Upper lobe of left lung (tissue), 6 donors: ENCODE data around the gene IDH3B. TPM values are rescaled to one million over a fixed set of nuclear protein-coding genes. Genes with fewer than 3 reads are reported as not detected.

Experiments used
- ATAC-seq, 2 donors: fragments of 200-7000 bp; cut with Tn5 transposase; one replicate each; pipeline ENCODE4 v1.9.1; 2022; ENCODE audit warnings: mild to moderate bottlenecking in 2 of 2, moderate library complexity in 2 of 2; ENCODE audit not compliant: low FRiP score in 2 of 2
- DNase-seq, 2 donors: peaks; one replicate each; pipeline ENCODE4 v3.0.0-alpha.2; 2019 to 2020
- H3K27ac ChIP-seq, 4 donors: fragments of 200-600 bp; sonication (generic); one replicate each; pipeline ENCODE4 v1.5.1; 2016 to 2019
- H3K27me3 ChIP-seq, 4 donors: fragments of 200-600 bp; sonication (generic); one replicate each; pipeline ENCODE4 v1.5.1; 2017 to 2019
- H3K36me3 ChIP-seq, 4 donors: fragments of 200-600 bp; sonication (generic); one replicate each; pipeline ENCODE4 v1.5.1; 2016 to 2019
- H3K4me1 ChIP-seq, 4 donors: fragments of 200-600 bp; sonication (generic); one replicate each; pipeline ENCODE4 v1.5.1; 2018 to 2019
- H3K4me3 ChIP-seq, 4 donors: fragments of 200-600 bp; sonication (generic); one replicate each; pipeline ENCODE4 v1.5.1; 2017 to 2019; ENCODE audit warnings: mild to moderate bottlenecking in 2 of 4, moderate library complexity in 1 of 4
- H3K9me3 ChIP-seq, 4 donors: fragments of 200-600 bp; sonication (generic); one replicate each; pipeline ENCODE4 v1.5.1; 2018 to 2019
- CTCF ChIP-seq, 6 experiments: fragments of 450-650 bp in 4 of 6; fragments of 200-600 bp in 2 of 6; sonication (generic) in 2 of 6; IDR thresholded peaks; one replicate each; pipeline ENCODE4 v1.5.1; 2016 to 2019; ENCODE audit warnings: antibody characterized with exemption in 6 of 6
- EP300 ChIP-seq, 4 donors: sonication (generic); formaldehyde crosslinking; IDR thresholded peaks; one replicate each; pipeline ENCODE4 v1.5.1; 2017; ENCODE audit warnings: antibody characterized with exemption in 4 of 4, control low read depth in 2 of 4
- POLR2A ChIP-seq, 4 donors: fragments of 450-650 bp; IDR thresholded peaks; one replicate each; pipeline ENCODE4 v1.5.1; 2016 to 2017; ENCODE audit warnings: antibody characterized with exemption in 4 of 4, mild to moderate bottlenecking in 2 of 4
- POLR2AphosphoS5 ChIP-seq, 2 donors: sonication (generic); formaldehyde crosslinking; IDR thresholded peaks; one replicate each; pipeline ENCODE4 v1.5.1; 2017; ENCODE audit warnings: antibody characterized with exemption in 2 of 2
- whole genome bisulfite sequencing, 2 donors: methylation state at CpG; one replicate each; pipeline ENCODE4 v1.1.5; 2017 to 2018; 5-methylcytosine and 5-hydroxymethylcytosine counted together
- total RNA-seq, 6 donors: library from RNA; depleted of rRNA in 4 of 6; stranded (reverse); fragments of >200 nt in 4 of 6; gene quantifications; one replicate each; pipeline versions ENCODE4 v1.1.0 to v1.2.1, GENCODE V29; 2016 to 2021
- donor health status: DM: no; HTN: no; CAD: no; lungs with moderate emphysema.
- donor health status: DM: no; HTN: yes; CAD: no; lungs with severe emphysema.

IDH3B gene
- total RNA-seq, 6 donors from 2014 or later = 64.7 to 108 (median 75.0) TPM

- Histone ChIP-seq H3K36me3 (no peaks in the 10 kb centered on the region), H3K9me3 (no peaks in the 10 kb centered on the region), H3K4me1 (peaks cover 6 to 22% (median 16%) of the 10 kb centered on the region in 4 donors), H3K4me3 (peak overlapping the region in 3 of 4 donors; percentile 53 to 64 (median 63)), H3K27ac (peak overlapping the region in 3 of 4 donors; percentile 40 to 84 (median 69)), H3K27me3 (peaks cover 0 to 14% (median 4%) of the 10 kb centered on the region in 4 donors)
- 32 to 54% methylated on average over 12 to 21 of the region's 23 CpGs for WGBS, 2 donors
- TF ChIP-seq POLR2AphosphoS5 (IDR thresholded peaks at IDR 0.05) = no peak
- no peak for TF ChIP-seq CTCF (IDR thresholded peaks at IDR 0.05)
- no peak for TF ChIP-seq EP300 (IDR thresholded peaks at IDR 0.05)
- no peak for TF ChIP-seq POLR2A (IDR thresholded peaks at IDR 0.05)
- ATAC-seq = peak in 1 of 2 donors; percentile 2
- no peak for DNase-seq
Measured at GRCh38 chr20:2694008-2694471, 30.0 kb upstream of the IDH3B start.

- no peak for TF ChIP-seq CTCF (IDR thresholded peaks at IDR 0.05)
- no peak for TF ChIP-seq POLR2A (IDR thresholded peaks at IDR 0.05)
- no peak for TF ChIP-seq EP300 (IDR thresholded peaks at IDR 0.05)
- no peak for TF ChIP-seq POLR2AphosphoS5 (IDR thresholded peaks at IDR 0.05)
- ATAC-seq (peak in 1 of 2 donors; percentile 46), DNase-seq (peak in 1 of 2 donors; percentile 90)
- Histone ChIP-seq H3K9me3 (no peaks in the 10 kb centered on the region), H3K27me3 (peaks cover 0 to 14% (median 4%) of the 10 kb centered on the region in 4 donors), H3K4me1 (peaks cover 6 to 22% (median 16%) of the 10 kb centered on the region in 4 donors), H3K4me3 (peak overlapping the region; percentile 52 to 64 (median 58)), H3K36me3 (no peaks in the 10 kb centered on the region), H3K27ac (peak overlapping the region in 3 of 4 donors; percentile 40 to 84 (median 69))
- 9% methylated on average over 7 of the region's 89 CpGs; no CpG with 5 or more reads in 1 of the 2 donors for WGBS, 2 donors
Measured at GRCh38 chr20:2693286-2694007, 29.4 kb upstream of the IDH3B start.

- H3K36me3 ChIP-seq = no peaks in the 10 kb centered on the region
- peak overlapping the region in 2 of 4 donors; percentile 69 to 84 for H3K27ac ChIP-seq
- TF ChIP-seq POLR2A (IDR thresholded peaks at IDR 0.05) = no peak
- TF ChIP-seq CTCF (IDR thresholded peaks at IDR 0.05) = no peak
- TF ChIP-seq POLR2AphosphoS5 (IDR thresholded peaks at IDR 0.05) = no peak
- no peaks in the 10 kb centered on the region for H3K9me3 ChIP-seq
- H3K27me3 ChIP-seq = peaks cover 0 to 14% (median 4%) of the 10 kb centered on the region in 4 donors
- DNase-seq (peak in 1 of 2 donors; percentile 87), ATAC-seq (no peak)
- H3K4me1 ChIP-seq = peaks cover 9 to 26% (median 16%) of the 10 kb centered on the region in 4 donors
- H3K4me3 ChIP-seq = peak overlapping the region in 3 of 4 donors; percentile 53 to 64 (median 63)
- 0% methylated on average over 3 of the region's 64 CpGs; no CpG with 5 or more reads in 1 of the 2 donors for WGBS, 2 donors
Measured at GRCh38 chr20:2692886-2693285, 28.9 kb upstream of the IDH3B start.

- 8 to 9% methylated on average over 30 to 40 of the region's 106 CpGs for WGBS, 2 donors
- DNase-seq (peak; percentile 42 to 92), ATAC-seq (peak in 1 of 2 donors; percentile 68)
- TF ChIP-seq POLR2AphosphoS5 (IDR thresholded peaks at IDR 0.05) (peak in 1 of 2 donors; percentile 21), CTCF (IDR thresholded peaks at IDR 0.05) (no peak), POLR2A (IDR thresholded peaks at IDR 0.05) (peak in 3 of 4 donors; percentile 40 to 63 (median 44)), EP300 (IDR thresholded peaks at IDR 0.05) (no peak)
- Histone ChIP-seq H3K4me3 (peak within 1 kb of the TSS; percentile 52 to 64 (median 58)), H3K9me3 (no peaks in the 10 kb centered on the region), H3K27ac (peak within 1 kb of the TSS; percentile 73 to 90 (median 84)), H3K4me1 (peaks cover 9 to 28% (median 16%) of the 10 kb centered on the region in 4 donors), H3K27me3 (peaks cover 0 to 14% (median 4%) of the 10 kb centered on the region in 4 donors), H3K36me3 (no peaks in the 10 kb centered on the region)
Measured at GRCh38 chr20:2692036-2692885, 28.2 kb upstream of the IDH3B start, which contains the start of gene EBF4. TSS of gene EBF4 (plus strand) at chr20:2692780. CDS start at chr20:2693646, 866 bp downstream.
